Esophagus (tissue), 2 donors: ENCODE data around the gene IL31. TPM values are rescaled to one million over a fixed set of nuclear protein-coding genes. Genes with fewer than 3 reads are reported as not detected.

ENCODE experiments used
- H3K27ac ChIP-seq, 2 donors: one replicate each; pipeline ENCODE4 v1.5.1; 2013; ENCODE audit warnings: low read depth in 2 of 2, mild to moderate bottlenecking in 2 of 2, inconsistent platforms in 1 of 2, low read length in 1 of 2, moderate library complexity in 1 of 2
- H3K27me3 ChIP-seq, 2 donors: one replicate each; pipeline ENCODE4 v1.6.1; 2013; ENCODE audit warnings: low read length in 2 of 2, control low read depth in 1 of 2, mild to moderate bottlenecking in 1 of 2; ENCODE audit not compliant: insufficient read depth in 2 of 2, control insufficient read depth in 1 of 2
- H3K36me3 ChIP-seq, 2 donors: one replicate each; pipeline ENCODE4 v1.6.1; 2013; ENCODE audit warnings: low read length in 1 of 2; ENCODE audit not compliant: control insufficient read depth in 2 of 2, insufficient read depth in 2 of 2
- H3K4me1 ChIP-seq, 2 donors: one replicate each; pipeline ENCODE4 v1.6.1; 2013; ENCODE audit warnings: low read length in 1 of 2; ENCODE audit not compliant: control insufficient read depth in 2 of 2, insufficient read depth in 2 of 2
- H3K4me3 ChIP-seq, 2 donors: one replicate each; pipeline ENCODE4 v1.5.1; 2013; ENCODE audit warnings: low read length in 2 of 2, mild to moderate bottlenecking in 2 of 2, low read depth in 1 of 2, moderate library complexity in 1 of 2
- H3K9me3 ChIP-seq, 2 donors: one replicate each; pipeline ENCODE4 v1.6.1; 2013; ENCODE audit warnings: mild to moderate bottlenecking in 2 of 2, low read depth in 1 of 2, low read length in 1 of 2, moderate library complexity in 1 of 2; ENCODE audit not compliant: control insufficient read depth in 2 of 2, insufficient read depth in 1 of 2
- WGBS, 2 donors: extraction: QIAGEN DNeasy Blood & Tissue Kit; methylation state at CpG; one replicate each; pipeline ENCODE4 v1.1.7; 2013; 5-methylcytosine and 5-hydroxymethylcytosine counted together
- polyA plus RNA-seq, 2 donors: library from polyadenylated mRNA; stranded (reverse); fragments of 200-250 nt; gene quantifications; one replicate each; pipeline ENCODE4 v1.2.3, GENCODE V29; 2013
- donor health status: healthy with polysubstance abuse.
- donor health status: Bipolar disorder and iron deficiency.

IL31 gene
- polyA plus RNA-seq, 2 donors, result not detected

GRCh38 chr12:122195405-122195804, 21.4 kb upstream of the IL31 start:
- Histone ChIP-seq H3K4me1 (no peaks in the 10 kb centered on the region), H3K27me3 (no peaks in the 10 kb centered on the region), H3K9me3 (peaks cover 2 to 3% of the 10 kb centered on the region in 2 donors), H3K4me3 (no peak overlapping the region), H3K27ac (no peak overlapping the region), H3K36me3 (no peaks in the 10 kb centered on the region)
- WGBS, 2 donors, result 89 to 95% methylated on average over 4 of the region's 4 CpGs

DNA sequence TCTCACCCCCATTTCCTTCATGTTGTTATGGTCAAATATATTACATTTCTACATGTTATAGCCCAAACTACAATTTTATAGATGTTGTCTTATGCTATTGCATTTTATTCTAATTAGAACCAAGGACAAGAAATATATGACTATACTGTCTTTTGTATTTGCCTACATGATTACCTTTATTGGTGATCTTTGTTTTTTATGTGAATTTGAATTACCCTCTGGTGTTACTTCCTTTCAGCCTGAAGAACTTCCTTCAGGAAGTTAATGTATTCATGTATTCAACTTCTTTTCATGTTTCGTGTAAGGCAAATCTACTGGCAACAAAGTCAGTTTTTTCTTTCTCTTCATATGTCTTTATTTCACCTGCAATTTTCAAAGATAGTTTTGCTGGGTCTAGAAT, 20.8 kb upstream of the IL31 start:
- no peak overlapping the region for H3K27ac ChIP-seq
- H3K36me3 ChIP-seq, result no peaks in the 10 kb centered on the region
- peaks cover 2 to 3% of the 10 kb centered on the region in 2 donors for H3K9me3 ChIP-seq
- 74 to 78% methylated on average over 1 of the region's 1 CpG for WGBS, 2 donors
- no peaks in the 10 kb centered on the region for H3K27me3 ChIP-seq
- H3K4me1 ChIP-seq, result no peaks in the 10 kb centered on the region
- H3K4me3 ChIP-seq, result no peak overlapping the region

GRCh38 chr12:122192441-122192840, 18.4 kb upstream of the IL31 start:
- Histone ChIP-seq H3K9me3 (peaks cover 2 to 3% of the 10 kb centered on the region in 2 donors), H3K4me1 (no peaks in the 10 kb centered on the region), H3K27me3 (no peaks in the 10 kb centered on the region), H3K4me3 (no peak overlapping the region), H3K36me3 (no peaks in the 10 kb centered on the region), H3K27ac (no peak overlapping the region)
- WGBS, 2 donors, result 86 to 88% methylated on average over 11 of the region's 11 CpGs

GRCh38 chr12:122190842-122191668, 17.0 kb upstream of the IL31 start:
- Histone ChIP-seq H3K4me3 (no peak overlapping the region), H3K36me3 (no peaks in the 10 kb centered on the region), H3K9me3 (peaks cover 2 to 3% of the 10 kb centered on the region in 2 donors), H3K4me1 (no peaks in the 10 kb centered on the region), H3K27ac (no peak overlapping the region), H3K27me3 (no peaks in the 10 kb centered on the region)
- 64 to 67% methylated on average over 18 of the region's 18 CpGs for WGBS, 2 donors

- no peaks in the 10 kb centered on the region for H3K9me3 ChIP-seq
- 85% methylated on average over 34 of the region's 34 CpGs for WGBS, 2 donors
- H3K4me3 ChIP-seq, result no peak overlapping the region
- no peaks in the 10 kb centered on the region for H3K36me3 ChIP-seq
- H3K27ac ChIP-seq, result no peak overlapping the region
- no peaks in the 10 kb centered on the region for H3K4me1 ChIP-seq
- no peaks in the 10 kb centered on the region for H3K27me3 ChIP-seq
Observed at GRCh38 chr12:122189626-122190475, 15.8 kb upstream of the IL31 start.

DNA sequence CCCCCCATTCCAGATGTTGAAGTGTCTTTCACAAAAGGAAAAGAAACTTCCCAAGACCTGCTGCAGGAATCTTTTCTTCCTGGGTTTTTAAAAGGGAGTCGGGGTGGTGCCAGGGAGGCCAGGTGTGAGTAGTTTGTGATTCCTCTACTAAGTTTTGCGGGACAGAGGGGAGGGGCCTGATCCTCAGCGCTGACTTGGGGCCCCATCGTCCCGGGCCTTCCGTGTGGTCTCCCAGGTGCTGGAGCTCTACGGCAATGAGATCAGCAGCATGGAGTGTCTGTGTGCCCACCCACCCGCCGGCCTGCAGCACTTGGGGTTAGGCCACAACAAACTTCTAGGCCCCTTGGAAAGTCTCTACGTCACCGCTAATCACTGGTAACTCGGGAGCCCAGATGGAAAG, 13.4 kb upstream of the IL31 start:
- 69 to 77% methylated on average over 12 of the region's 12 CpGs for WGBS, 2 donors
- Histone ChIP-seq H3K27ac (no peak overlapping the region), H3K4me1 (peaks cover 0 to 5% of the 10 kb centered on the region in 2 donors)

GRCh38 chr12:122185494-122186082, 11.6 kb upstream of the IL31 start:
- Histone ChIP-seq H3K27me3 (no peaks in the 10 kb centered on the region), H3K27ac (no peak overlapping the region), H3K4me1 (peaks cover 0 to 5% of the 10 kb centered on the region in 2 donors), H3K4me3 (no peak overlapping the region), H3K9me3 (no peaks in the 10 kb centered on the region), H3K36me3 (no peaks in the 10 kb centered on the region)
- WGBS, 2 donors, result 85 to 87% methylated on average over 9 to 10 of the region's 10 CpGs

More for the DNA sequence above, 13.4 kb upstream of the IL31 start:
- Histone ChIP-seq H3K9me3 (no peaks in the 10 kb centered on the region), H3K36me3 (no peaks in the 10 kb centered on the region), H3K27me3 (no peaks in the 10 kb centered on the region), H3K4me3 (no peak overlapping the region)

- WGBS, 2 donors, result 92 to 93% methylated on average over 7 of the region's 7 CpGs
- H3K4me3 ChIP-seq, result no peak overlapping the region
Observed at GRCh38 chr12:122185079-122185478, 11.1 kb upstream of the IL31 start.

DNA sequence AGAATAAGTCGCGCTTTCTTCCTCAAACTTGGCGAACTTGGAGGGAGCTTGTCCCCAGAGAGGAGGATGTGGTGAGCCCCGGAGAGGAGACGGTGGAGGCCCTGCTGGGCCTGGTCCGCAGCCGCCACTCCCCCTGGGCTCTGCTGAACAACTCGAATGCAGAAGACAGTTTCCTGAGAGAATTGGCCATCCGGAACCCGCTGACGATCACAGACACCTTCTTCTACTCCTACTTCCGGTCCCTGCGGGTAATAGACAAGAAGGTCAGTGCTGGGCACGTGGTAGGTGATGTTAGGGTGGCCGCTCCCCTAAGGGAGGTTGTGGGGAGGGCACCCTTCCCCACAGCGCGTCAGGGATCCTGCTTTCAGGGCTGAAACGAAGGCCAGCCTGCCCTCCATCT, 10.5 kb upstream of the IL31 start:
- Histone ChIP-seq H3K36me3 (no peaks in the 10 kb centered on the region), H3K27ac (no peak overlapping the region), H3K9me3 (no peaks in the 10 kb centered on the region), H3K4me3 (no peak overlapping the region), H3K4me1 (peaks cover 0 to 5% of the 10 kb centered on the region in 2 donors), H3K27me3 (no peaks in the 10 kb centered on the region)
- WGBS, 2 donors, result 84 to 88% methylated on average over 18 of the region's 18 CpGs

More at GRCh38 chr12:122185079-122185478, 11.1 kb upstream of the IL31 start:
- H3K4me1 ChIP-seq, result peaks cover 0 to 5% of the 10 kb centered on the region in 2 donors
- H3K27me3 ChIP-seq, result no peaks in the 10 kb centered on the region
- no peaks in the 10 kb centered on the region for H3K9me3 ChIP-seq
- H3K27ac ChIP-seq, result no peak overlapping the region
- no peaks in the 10 kb centered on the region for H3K36me3 ChIP-seq
